OCI-LY3 (cell line): ENCODE results near the gene RAB8B.

ENCODE experiments used
- H2AFZ ChIP-seq: fragments of 200-600, 300-600 bp; shearing (Covaris generic); 2 replicates; pipeline ENCODE4 v1.6.0; 2014; ENCODE audit warnings: antibody characterized with exemption, low read depth, low read length
- H3K27ac ChIP-seq: fragments of 200-600, 300-600 bp; sonication (generic); 2 replicates; pipeline ENCODE4 v1.5.1; 2014; ENCODE audit warnings: mild to moderate bottlenecking, low read length, moderate library complexity, mixed read lengths
- H3K27me3 ChIP-seq: fragments of 200-600, 300-600 bp; sonication (generic); 2 replicates; pipeline ENCODE4 v1.6.1; 2014; ENCODE audit warnings: low read depth, low read length, mixed read lengths
- H3K36me3 ChIP-seq: fragments of 200-600, 300-600 bp; sonication (generic); replicated peaks from 2 replicates; pipeline ENCODE3; 2014; ENCODE audit warnings: low read depth, low read length, mixed read lengths
- H3K4me1 ChIP-seq: fragments of 300-600, 200-600 bp; sonication (generic); 2 replicates; pipeline ENCODE4 v1.6.1; 2014; ENCODE audit warnings: low read length, mixed read lengths
- H3K4me2 ChIP-seq: fragments of 200-600, 300-600 bp; sonication (generic); 2 replicates; pipeline ENCODE4 v1.6.1; 2014; ENCODE audit warnings: low read length, mixed read lengths
- H3K4me3 ChIP-seq: fragments of 300-600, 200-600 bp; sonication (generic); 2 replicates; pipeline ENCODE4 v1.5.1; 2014; ENCODE audit warnings: antibody characterized with exemption, mild to moderate bottlenecking, low read length, moderate library complexity
- H3K79me2 ChIP-seq: fragments of 300-600, 200-600 bp; shearing (Covaris generic); 2 replicates; pipeline ENCODE4 v1.6.1; 2014; ENCODE audit warnings: mild to moderate bottlenecking, low read length, mixed read lengths
- H3K9ac ChIP-seq: fragments of 300-600, 200-600 bp; shearing (Covaris generic); 2 replicates; pipeline ENCODE4 v1.6.0; 2014; ENCODE audit warnings: mild to moderate bottlenecking, low read length, moderate library complexity
- H3K9me3 ChIP-seq: fragments of 200-600, 300-600 bp; shearing (Covaris generic); 2 replicates; pipeline ENCODE4 v1.6.1; 2014; ENCODE audit warnings: low read length, mixed read lengths; ENCODE audit not compliant: insufficient read depth
- H4K20me1 ChIP-seq: fragments of 200-600, 300-600 bp; sonication (generic); 2 replicates; pipeline ENCODE4 v1.6.1; 2016; ENCODE audit warnings: low read length, mixed read lengths; ENCODE audit not compliant: insufficient read depth
- EZH2phosphoT487 ChIP-seq: fragments of 200-600 bp; shearing (Covaris generic); IDR thresholded peaks from 2 replicates; pipeline ENCODE4 v1.6.1; 2018; ENCODE audit warnings: antibody characterized with exemption, mixed run types, low read depth
- TF ChIP-seq, protein P1 (sequence below): fragments of 200-600, 300-600 bp; sonication (generic); IDR thresholded peaks from 2 replicates; pipeline ENCODE4 v1.5.1; 2014; ENCODE audit warnings: antibody characterized with exemption, low read length, low read depth

Gene RAB8B

DNA sequence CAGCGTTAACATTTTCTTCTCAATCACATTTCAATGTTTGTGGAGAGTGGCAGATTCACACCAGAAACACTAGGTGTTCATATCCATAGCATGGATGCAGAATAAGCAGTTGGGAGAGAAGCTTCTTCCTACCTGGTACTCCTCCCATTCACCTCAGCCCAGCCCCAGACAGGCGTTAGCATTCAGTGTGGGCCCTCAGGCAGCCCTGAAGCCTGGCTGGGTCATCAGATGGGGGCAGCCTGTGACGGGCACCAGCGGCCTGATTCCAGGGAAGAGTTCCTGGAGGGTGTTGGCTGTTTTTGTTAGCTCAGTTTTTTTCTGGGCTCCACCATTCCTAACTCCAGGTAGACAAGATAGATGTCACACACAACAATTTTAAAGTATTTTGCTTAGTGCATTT, 119.1 kb downstream of the RAB8B start:
- H4K20me1 ChIP-seq = no peaks in the 10 kb centered on the region
- H3K4me1 ChIP-seq = no peaks in the 10 kb centered on the region
- TF ChIP-seq, protein P1, sequence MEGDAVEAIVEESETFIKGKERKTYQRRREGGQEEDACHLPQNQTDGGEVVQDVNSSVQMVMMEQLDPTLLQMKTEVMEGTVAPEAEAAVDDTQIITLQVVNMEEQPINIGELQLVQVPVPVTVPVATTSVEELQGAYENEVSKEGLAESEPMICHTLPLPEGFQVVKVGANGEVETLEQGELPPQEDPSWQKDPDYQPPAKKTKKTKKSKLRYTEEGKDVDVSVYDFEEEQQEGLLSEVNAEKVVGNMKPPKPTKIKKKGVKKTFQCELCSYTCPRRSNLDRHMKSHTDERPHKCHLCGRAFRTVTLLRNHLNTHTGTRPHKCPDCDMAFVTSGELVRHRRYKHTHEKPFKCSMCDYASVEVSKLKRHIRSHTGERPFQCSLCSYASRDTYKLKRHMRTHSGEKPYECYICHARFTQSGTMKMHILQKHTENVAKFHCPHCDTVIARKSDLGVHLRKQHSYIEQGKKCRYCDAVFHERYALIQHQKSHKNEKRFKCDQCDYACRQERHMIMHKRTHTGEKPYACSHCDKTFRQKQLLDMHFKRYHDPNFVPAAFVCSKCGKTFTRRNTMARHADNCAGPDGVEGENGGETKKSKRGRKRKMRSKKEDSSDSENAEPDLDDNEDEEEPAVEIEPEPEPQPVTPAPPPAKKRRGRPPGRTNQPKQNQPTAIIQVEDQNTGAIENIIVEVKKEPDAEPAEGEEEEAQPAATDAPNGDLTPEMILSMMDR = no peak
- no peak for TF ChIP-seq EZH2phosphoT487

GRCh38 chr15:63308947-63309346, 119.5 kb downstream of the RAB8B start:
- no peak overlapping the region for H3K27ac ChIP-seq
- H3K4me2 ChIP-seq = no peak overlapping the region
- no peak overlapping the region for H3K9ac ChIP-seq
- H3K9me3 ChIP-seq = no peaks in the 10 kb centered on the region
- no peaks in the 10 kb centered on the region for H3K4me1 ChIP-seq
- no peak overlapping the region for H2AFZ ChIP-seq
- H4K20me1 ChIP-seq = no peaks in the 10 kb centered on the region
- TF ChIP-seq, protein P1 = no peak
- no peak for TF ChIP-seq EZH2phosphoT487
- H3K27me3 ChIP-seq = no peaks in the 10 kb centered on the region
- peaks cover 4% of the 10 kb centered on the region for H3K36me3 ChIP-seq
- H3K4me3 ChIP-seq = no peak overlapping the region
- H3K79me2 ChIP-seq = no peaks in the 10 kb centered on the region

More for the DNA sequence above, 119.1 kb downstream of the RAB8B start:
- Histone ChIP-seq H3K79me2 (no peaks in the 10 kb centered on the region), H3K27me3 (no peaks in the 10 kb centered on the region), H3K4me2 (no peak overlapping the region), H3K9me3 (no peaks in the 10 kb centered on the region), H3K36me3 (peaks cover 4% of the 10 kb centered on the region), H3K27ac (no peak overlapping the region), H2AFZ (no peak overlapping the region), H3K4me3 (no peak overlapping the region), H3K9ac (no peak overlapping the region)

DNA sequence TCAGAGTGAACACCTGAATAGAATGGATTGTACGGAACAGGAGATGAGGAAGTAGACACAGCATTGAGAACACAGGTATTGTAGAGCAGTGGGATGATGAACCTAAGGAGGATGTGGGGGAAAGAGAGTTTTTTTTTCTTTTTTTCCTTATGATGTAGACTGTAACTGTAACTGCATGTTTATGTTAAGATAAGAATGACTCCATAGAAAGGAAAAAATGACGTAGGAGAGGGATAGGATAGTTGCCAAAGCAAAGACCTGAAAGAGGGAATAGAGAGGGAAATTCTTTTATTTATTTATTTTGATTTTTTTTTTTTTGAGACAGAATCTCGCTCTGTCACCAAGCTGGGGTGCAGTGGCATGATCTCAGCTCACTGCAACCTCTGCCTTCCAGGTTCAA, 121.2 kb downstream of the RAB8B start:
- no peak overlapping the region for H3K9ac ChIP-seq
- no peak overlapping the region for H3K4me3 ChIP-seq
- H3K9me3 ChIP-seq = no peaks in the 10 kb centered on the region
- H3K4me2 ChIP-seq = no peak overlapping the region
- H3K36me3 ChIP-seq = peaks cover 3% of the 10 kb centered on the region
- no peak overlapping the region for H2AFZ ChIP-seq
- no peak overlapping the region for H3K27ac ChIP-seq
- no peaks in the 10 kb centered on the region for H3K4me1 ChIP-seq
- H3K27me3 ChIP-seq = 0 out of 2 replicates have a peak, but pooled peaks cover 3% of the 10 kb centered on the region
- no peaks in the 10 kb centered on the region for H4K20me1 ChIP-seq
- no peaks in the 10 kb centered on the region for H3K79me2 ChIP-seq
- TF ChIP-seq, protein P1 = no peak
- no peak for TF ChIP-seq EZH2phosphoT487

DNA sequence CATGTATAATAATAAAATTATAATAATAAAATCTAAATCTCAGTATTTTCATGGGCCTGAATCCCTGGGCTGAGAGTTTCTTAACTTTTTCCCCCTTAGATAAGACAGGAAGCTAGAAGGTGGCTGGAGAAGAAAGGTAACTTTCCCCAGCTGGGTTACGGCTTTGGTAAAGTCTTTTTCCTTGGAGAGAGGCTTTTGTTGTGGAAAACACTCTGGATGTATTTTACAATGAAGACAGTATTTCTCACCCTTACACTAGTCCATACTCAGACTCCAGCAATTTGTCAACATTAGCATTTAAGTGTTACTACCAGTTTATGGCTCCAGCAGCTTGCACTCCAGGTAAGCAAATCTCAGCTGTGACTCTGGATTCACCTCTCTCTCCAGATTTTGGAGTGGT, 122.9 kb downstream of the RAB8B start:
- 0 out of 2 replicates have a peak, but pooled peaks cover 3% of the 10 kb centered on the region for H3K27me3 ChIP-seq
- no peak overlapping the region for H2AFZ ChIP-seq
- H3K27ac ChIP-seq = no peak overlapping the region
- TF ChIP-seq, protein P1 = no peak
- no peak for TF ChIP-seq EZH2phosphoT487
- no peak overlapping the region for H3K4me3 ChIP-seq
- H3K9me3 ChIP-seq = no peaks in the 10 kb centered on the region
- no peaks in the 10 kb centered on the region for H3K4me1 ChIP-seq
- no peaks in the 10 kb centered on the region for H3K79me2 ChIP-seq
- H4K20me1 ChIP-seq = no peaks in the 10 kb centered on the region
- no peak overlapping the region for H3K9ac ChIP-seq
- no peaks in the 10 kb centered on the region for H3K36me3 ChIP-seq
- H3K4me2 ChIP-seq = no peak overlapping the region
